ENCODE measurements around the gene TLR10. TPM values are rescaled to one million over a fixed set of nuclear protein-coding genes. Genes with fewer than 3 reads are reported as not detected.
A peak's percentile ranks its signal among the peaks of the same experiment; 100 is the strongest.

TLR10 gene
- total and polyA plus RNA-seq, 9 donors = 0.08 to 1.4 (median 0.23) TPM; not detected in 3

DNA sequence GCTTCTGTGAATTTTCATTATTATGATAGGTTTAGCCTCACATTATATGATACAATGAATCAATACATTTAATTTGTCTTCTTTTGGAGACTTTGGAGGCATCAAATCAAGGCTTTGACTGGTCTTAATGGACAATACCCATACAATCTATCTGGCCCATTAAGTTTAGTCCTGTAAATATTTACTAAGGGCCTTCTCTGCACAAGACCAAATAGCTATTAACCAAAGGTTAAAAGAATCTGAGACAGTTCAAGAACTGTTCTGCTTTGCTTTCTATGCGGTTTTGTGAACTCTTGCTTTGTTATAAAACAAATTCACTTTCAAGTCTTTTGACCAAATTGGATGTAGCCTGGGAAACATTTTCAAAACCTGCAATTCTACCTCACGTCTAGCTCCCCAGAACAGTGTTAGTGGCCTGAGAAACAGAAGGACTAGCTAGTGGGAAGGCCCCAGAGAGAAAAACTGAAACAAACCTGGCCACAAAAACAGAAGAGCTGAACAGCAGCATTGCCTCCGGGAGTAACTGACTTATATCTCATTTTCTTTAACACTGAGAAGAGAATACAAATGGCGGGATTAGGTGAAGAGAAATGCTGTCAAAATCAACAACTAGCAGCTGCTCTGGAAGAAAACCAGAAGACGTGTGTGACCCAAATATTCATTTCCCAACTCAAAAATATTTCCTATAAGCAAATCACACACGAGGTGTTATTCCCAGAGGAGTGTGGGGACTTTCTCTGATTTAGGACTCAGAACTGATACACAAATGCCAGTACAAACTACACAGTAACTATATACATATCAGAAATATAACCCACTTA, 21.3 kb upstream of the TLR10 start:
- 12 to 18% (median 14%) methylated on average over 6 of the region's 6 CpGs for whole genome bisulfite sequencing, 3 donors

DNA sequence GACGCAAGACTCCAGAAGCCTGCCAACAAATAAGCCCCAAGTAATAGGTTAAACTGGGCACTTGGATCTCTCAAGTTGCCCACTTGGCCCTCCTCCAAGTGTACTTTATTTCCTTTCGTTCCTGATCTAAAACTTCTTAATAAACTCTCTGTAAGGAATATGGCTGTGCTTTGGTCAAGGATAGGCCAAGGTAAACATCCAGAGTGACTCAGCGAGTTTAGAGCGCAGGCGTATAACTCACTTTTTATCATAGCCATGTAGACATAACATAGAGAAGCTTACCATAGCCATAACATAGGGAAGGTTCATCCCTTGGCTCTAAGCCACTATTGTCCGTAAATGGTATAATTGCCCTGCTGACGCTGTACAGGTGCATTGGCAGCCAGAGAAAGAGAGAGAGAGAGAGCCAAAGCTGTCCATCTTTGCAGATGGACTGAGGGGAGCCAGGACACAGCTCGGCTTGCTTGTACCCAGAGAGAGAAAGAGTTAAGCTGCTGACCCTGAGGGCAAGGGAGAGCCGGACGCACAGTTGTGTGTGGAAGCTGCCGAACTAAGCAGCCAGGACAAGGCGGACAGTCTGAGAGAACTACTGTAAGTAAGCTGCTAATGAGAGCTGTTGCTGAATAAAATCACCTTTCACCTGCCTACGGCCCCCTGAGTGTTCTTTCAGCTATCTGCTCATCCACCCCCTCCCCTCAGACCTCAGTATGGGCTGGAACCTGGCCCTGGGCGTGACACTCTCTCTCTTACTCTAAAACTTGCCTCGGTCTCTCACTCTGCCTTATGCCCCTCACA, 20.0 kb upstream of the TLR10 start:
- Histone ChIP-seq H3K27me3 (no peaks in the 10 kb centered on the region), H3K27ac (no peak overlapping the region), H3K4me1 (ENCODE audit: insufficient read depth) (peaks cover 4% of the 10 kb centered on the region), H3K9me3 (peaks cover 0 to 23% of the 10 kb centered on the region in 2 donors), H3K4me3 (no peak overlapping the region), H3K36me3 (no peaks in the 10 kb centered on the region)
- intact Hi-C loops (cut with DNase I) = no loop called here
- DNase-seq = no peak
- 75 to 89% (median 76%) methylated on average over 15 of the region's 15 CpGs for WGBS, 3 donors
- TF ChIP-seq, protein P1, sequence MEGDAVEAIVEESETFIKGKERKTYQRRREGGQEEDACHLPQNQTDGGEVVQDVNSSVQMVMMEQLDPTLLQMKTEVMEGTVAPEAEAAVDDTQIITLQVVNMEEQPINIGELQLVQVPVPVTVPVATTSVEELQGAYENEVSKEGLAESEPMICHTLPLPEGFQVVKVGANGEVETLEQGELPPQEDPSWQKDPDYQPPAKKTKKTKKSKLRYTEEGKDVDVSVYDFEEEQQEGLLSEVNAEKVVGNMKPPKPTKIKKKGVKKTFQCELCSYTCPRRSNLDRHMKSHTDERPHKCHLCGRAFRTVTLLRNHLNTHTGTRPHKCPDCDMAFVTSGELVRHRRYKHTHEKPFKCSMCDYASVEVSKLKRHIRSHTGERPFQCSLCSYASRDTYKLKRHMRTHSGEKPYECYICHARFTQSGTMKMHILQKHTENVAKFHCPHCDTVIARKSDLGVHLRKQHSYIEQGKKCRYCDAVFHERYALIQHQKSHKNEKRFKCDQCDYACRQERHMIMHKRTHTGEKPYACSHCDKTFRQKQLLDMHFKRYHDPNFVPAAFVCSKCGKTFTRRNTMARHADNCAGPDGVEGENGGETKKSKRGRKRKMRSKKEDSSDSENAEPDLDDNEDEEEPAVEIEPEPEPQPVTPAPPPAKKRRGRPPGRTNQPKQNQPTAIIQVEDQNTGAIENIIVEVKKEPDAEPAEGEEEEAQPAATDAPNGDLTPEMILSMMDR (IDR thresholded peaks at IDR 0.05) = no peak
- no peak for TF ChIP-seq EP300 (IDR thresholded peaks at IDR 0.05)
- no peak for TF ChIP-seq POLR2A (IDR thresholded peaks at IDR 0.05)

More for the DNA sequence above, 21.3 kb upstream of the TLR10 start:
- intact Hi-C loops (cut with DNase I) = no loop called here
- Histone ChIP-seq H3K9me3 (peaks cover 0 to 20% of the 10 kb centered on the region in 2 donors), H3K27ac (peak overlapping the region; percentile 26 to 68), H3K4me3 (peak overlapping the region; percentile 37), H3K27me3 (no peaks in the 10 kb centered on the region), H3K36me3 (no peaks in the 10 kb centered on the region), H3K4me1 (ENCODE audit: insufficient read depth) (peaks cover 4% of the 10 kb centered on the region)
- DNase-seq = no peak
- TF ChIP-seq, protein P1 (IDR thresholded peaks at IDR 0.05) = no peak
- no peak for TF ChIP-seq EP300 (IDR thresholded peaks at IDR 0.05)
- no peak for TF ChIP-seq POLR2A (IDR thresholded peaks at IDR 0.05)

DNA sequence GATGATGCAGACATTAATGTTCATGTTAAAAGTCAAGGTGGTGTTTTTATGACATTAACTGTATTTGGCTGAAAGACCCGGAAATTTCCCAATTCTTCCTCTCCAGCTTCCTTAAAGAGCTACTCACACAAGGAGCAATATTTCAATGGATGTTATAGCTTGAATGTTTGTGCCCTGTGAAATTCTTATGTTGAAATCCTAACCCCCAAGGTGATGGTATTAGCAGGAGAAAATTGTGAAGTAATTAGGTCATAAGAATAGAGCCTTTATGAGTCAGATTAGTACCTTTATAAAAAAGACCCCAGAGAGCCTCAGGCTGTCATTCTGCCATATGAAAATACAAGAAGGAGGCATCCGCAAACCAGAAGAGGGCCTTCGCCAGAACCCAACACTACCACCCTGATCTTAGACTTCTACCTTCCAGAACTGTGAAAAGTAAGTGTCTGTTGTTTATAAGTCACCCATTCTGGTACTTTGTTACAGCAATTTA, 18.2 kb upstream of the TLR10 start:
- no peak for DNase-seq
- H3K9me3 ChIP-seq = peaks cover 5 to 23% of the 10 kb centered on the region in 2 donors
- H3K27ac ChIP-seq = no peak overlapping the region
- no peak for TF ChIP-seq POLR2A (IDR thresholded peaks at IDR 0.05)
- no peak for TF ChIP-seq EP300 (IDR thresholded peaks at IDR 0.05)
- TF ChIP-seq, protein P1 (IDR thresholded peaks at IDR 0.05) = no peak
- no peaks in the 10 kb centered on the region for H3K36me3 ChIP-seq
- H3K27me3 ChIP-seq = no peaks in the 10 kb centered on the region
- WGBS, 3 donors = 88 to 97% (median 93%) methylated on average over 3 of the region's 3 CpGs
- intact Hi-C loops (cut with DNase I) = no loop called here
- H3K4me3 ChIP-seq = no peak overlapping the region
- H3K4me1 ChIP-seq (ENCODE audit: insufficient read depth) = peaks cover 4% of the 10 kb centered on the region

DNA sequence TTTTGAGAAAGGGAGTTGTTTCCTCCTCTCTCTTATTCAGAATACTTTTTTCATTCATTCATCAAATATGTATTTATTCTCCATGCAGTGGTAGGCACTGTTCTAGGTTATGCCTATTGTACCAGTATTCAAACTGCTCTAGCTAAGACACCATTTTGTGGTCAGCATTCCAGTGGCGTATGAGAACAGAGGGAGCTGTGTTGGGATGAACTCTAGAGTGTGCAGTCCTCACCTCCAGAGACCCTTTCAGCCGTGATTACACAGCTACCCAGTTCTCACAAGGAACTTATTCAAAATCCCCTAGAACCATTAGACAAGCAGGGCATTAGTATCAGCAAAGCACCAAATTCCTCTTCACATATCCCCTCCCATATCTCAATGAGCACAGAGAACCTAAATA, 17.6 kb upstream of the TLR10 start:
- H3K27ac ChIP-seq = no peak overlapping the region
- TF ChIP-seq EP300 (IDR thresholded peaks at IDR 0.05) (no peak), POLR2A (IDR thresholded peaks at IDR 0.05) (no peak)
- TF ChIP-seq, protein P1 (IDR thresholded peaks at IDR 0.05) = no peak
- peaks cover 4% of the 10 kb centered on the region for H3K4me1 ChIP-seq (ENCODE audit: insufficient read depth)
- peaks cover 5 to 23% of the 10 kb centered on the region in 2 donors for H3K9me3 ChIP-seq
- WGBS, 3 donors = 77 to 97% (median 95%) methylated on average over 2 of the region's 2 CpGs
- DNase-seq = no peak
- no peaks in the 10 kb centered on the region for H3K36me3 ChIP-seq
- no peak overlapping the region for H3K4me3 ChIP-seq
- intact Hi-C loops (cut with DNase I) = no loop called here
- H3K27me3 ChIP-seq = no peaks in the 10 kb centered on the region

Data from ovary (tissue), 9 donors.